IPS-18a (cell line): Measurements from ENCODE around the gene ACKR2.

ENCODE experiments used
- H3K27ac ChIP-seq: one replicate; pipeline ENCODE4 v1.5.1; 2013; ENCODE audit warnings: low read length
- H3K27me3 ChIP-seq: one replicate; pipeline ENCODE4 v1.6.1; 2013; ENCODE audit warnings: mild to moderate bottlenecking, low read length; ENCODE audit not compliant: control insufficient read depth, insufficient read depth
- H3K36me3 ChIP-seq: one replicate; pipeline ENCODE4 v1.6.1; 2013; ENCODE audit warnings: low read depth, low read length; ENCODE audit not compliant: control insufficient read depth
- H3K4me1 ChIP-seq: one replicate; pipeline ENCODE4 v1.6.1; 2013; ENCODE audit warnings: low read depth, low read length; ENCODE audit not compliant: control insufficient read depth
- H3K4me3 ChIP-seq: one replicate; pipeline ENCODE4 v1.5.1; 2013; ENCODE audit warnings: low read length
- H3K9ac ChIP-seq: one replicate; pipeline ENCODE4 v1.6.1; 2013; ENCODE audit warnings: mild to moderate bottlenecking, low read length, moderate library complexity
- H3K9me3 ChIP-seq: one replicate; pipeline ENCODE4 v1.6.1; 2013; ENCODE audit warnings: low read depth, low read length; ENCODE audit not compliant: control insufficient read depth

Gene ACKR2

GRCh38 chr3:42819351-42819965 is 10.2 kb downstream of the ACKR2 start:
- Histone ChIP-seq H3K4me3 (no peak overlapping the region), H3K4me1 (no peaks in the 10 kb centered on the region), H3K36me3 (no peaks in the 10 kb centered on the region), H3K9me3 (no peaks in the 10 kb centered on the region), H3K27ac (no peak overlapping the region), H3K27me3 (no peaks in the 10 kb centered on the region), H3K9ac (no peak overlapping the region)

GRCh38 chr3:42820746-42821051 is 11.5 kb downstream of the ACKR2 start:
- Histone ChIP-seq H3K9ac (no peak overlapping the region), H3K27ac (no peak overlapping the region)

GRCh38 chr3:42822828-42823227 is 13.6 kb downstream of the ACKR2 start:
- H3K9ac ChIP-seq, result no peak overlapping the region
- H3K27ac ChIP-seq, result no peak overlapping the region
- H3K9me3 ChIP-seq, result no peaks in the 10 kb centered on the region
- no peaks in the 10 kb centered on the region for H3K27me3 ChIP-seq
- H3K4me1 ChIP-seq, result no peaks in the 10 kb centered on the region
- no peaks in the 10 kb centered on the region for H3K36me3 ChIP-seq
- H3K4me3 ChIP-seq, result no peak overlapping the region

More at GRCh38 chr3:42820746-42821051, 11.5 kb downstream of the ACKR2 start:
- no peaks in the 10 kb centered on the region for H3K36me3 ChIP-seq
- no peaks in the 10 kb centered on the region for H3K27me3 ChIP-seq
- no peak overlapping the region for H3K4me3 ChIP-seq
- H3K9me3 ChIP-seq, result no peaks in the 10 kb centered on the region
- no peaks in the 10 kb centered on the region for H3K4me1 ChIP-seq

- H3K4me1 ChIP-seq, result no peaks in the 10 kb centered on the region
- no peaks in the 10 kb centered on the region for H3K36me3 ChIP-seq
- H3K9ac ChIP-seq, result no peak overlapping the region
- H3K27ac ChIP-seq, result no peak overlapping the region
- no peaks in the 10 kb centered on the region for H3K9me3 ChIP-seq
- H3K27me3 ChIP-seq, result no peaks in the 10 kb centered on the region
- no peak overlapping the region for H3K4me3 ChIP-seq
Observed at GRCh38 chr3:42823351-42823750, 14.1 kb downstream of the ACKR2 start.

- Histone ChIP-seq H3K27me3 (no peaks in the 10 kb centered on the region), H3K36me3 (no peaks in the 10 kb centered on the region), H3K27ac (no peak overlapping the region), H3K9me3 (no peaks in the 10 kb centered on the region), H3K4me3 (no peak overlapping the region), H3K9ac (no peak overlapping the region), H3K4me1 (peaks cover 2% of the 10 kb centered on the region)
Observed at GRCh38 chr3:42826141-42826540, 16.9 kb downstream of the ACKR2 start.

- Histone ChIP-seq H3K27ac (no peak overlapping the region), H3K36me3 (no peaks in the 10 kb centered on the region), H3K4me1 (peaks cover 3% of the 10 kb centered on the region), H3K9ac (no peak overlapping the region), H3K9me3 (no peaks in the 10 kb centered on the region), H3K27me3 (no peaks in the 10 kb centered on the region), H3K4me3 (no peak overlapping the region)
Observed at GRCh38 chr3:42827023-42827422, 17.8 kb downstream of the ACKR2 start.

- Histone ChIP-seq H3K27me3 (no peaks in the 10 kb centered on the region), H3K4me3 (no peak overlapping the region), H3K4me1 (peaks cover 3% of the 10 kb centered on the region), H3K9ac (no peak overlapping the region), H3K36me3 (no peaks in the 10 kb centered on the region), H3K27ac (no peak overlapping the region), H3K9me3 (no peaks in the 10 kb centered on the region)
Observed at GRCh38 chr3:42827654-42828053, 18.4 kb downstream of the ACKR2 start.

GRCh38 chr3:42829083-42829627 is 19.9 kb downstream of the ACKR2 start:
- H3K4me1 ChIP-seq, result peaks cover 3% of the 10 kb centered on the region
- H3K27me3 ChIP-seq, result no peaks in the 10 kb centered on the region

GRCh38 chr3:42829628-42830436 is 20.6 kb downstream of the ACKR2 start:
- Histone ChIP-seq H3K27me3 (no peaks in the 10 kb centered on the region), H3K27ac (no peak overlapping the region), H3K9ac (no peak overlapping the region), H3K36me3 (no peaks in the 10 kb centered on the region), H3K4me1 (peaks cover 3% of the 10 kb centered on the region), H3K4me3 (no peak overlapping the region), H3K9me3 (no peaks in the 10 kb centered on the region)

More at GRCh38 chr3:42829083-42829627, 19.9 kb downstream of the ACKR2 start:
- no peak overlapping the region for H3K9ac ChIP-seq
- H3K9me3 ChIP-seq, result no peaks in the 10 kb centered on the region
- no peak overlapping the region for H3K27ac ChIP-seq
- no peaks in the 10 kb centered on the region for H3K36me3 ChIP-seq
- H3K4me3 ChIP-seq, result no peak overlapping the region

- Histone ChIP-seq H3K27ac (no peak overlapping the region), H3K27me3 (no peaks in the 10 kb centered on the region), H3K4me1 (peaks cover 3% of the 10 kb centered on the region), H3K36me3 (no peaks in the 10 kb centered on the region), H3K9me3 (no peaks in the 10 kb centered on the region), H3K9ac (no peak overlapping the region), H3K4me3 (no peak overlapping the region)
Observed at GRCh38 chr3:42830437-42831320, 21.4 kb downstream of the ACKR2 start.

- H3K27me3 ChIP-seq, result no peaks in the 10 kb centered on the region
- H3K9me3 ChIP-seq, result no peaks in the 10 kb centered on the region
- H3K36me3 ChIP-seq, result no peaks in the 10 kb centered on the region
- no peak overlapping the region for H3K27ac ChIP-seq
- no peak overlapping the region for H3K9ac ChIP-seq
- peaks cover 3% of the 10 kb centered on the region for H3K4me1 ChIP-seq
- no peak overlapping the region for H3K4me3 ChIP-seq
Observed at GRCh38 chr3:42831321-42831713, 22.1 kb downstream of the ACKR2 start.
